HCT116 (cell line): Measurements from ENCODE around the gene KCNN4. TPM values are rescaled to one million over a fixed set of nuclear protein-coding genes. Genes with fewer than 3 reads are reported as not detected.
A peak's percentile ranks its signal among the peaks of the same experiment; 100 is the strongest.

Experiments
- ATAC-seq: fragments of 200-7000 bp; cut with Tn5 transposase; 2 replicates; pipeline ENCODE4 v1.9.1; 2020; ENCODE audit warnings: mild to moderate bottlenecking, moderate library complexity
- BruUV-seq: library from RNA; stranded (reverse); fragments of 400-500 nt; replicated peaks from 2 replicates; lab custom pipeline; 2021; lab: Mats Ljungman, UMichigan
- CTCF ChIA-PET: fragments of 300-600 bp; sonication (Branson Sonifier 250); formaldehyde crosslinking; loops from one replicate; lab custom pipeline; 2021; ENCODE audit warnings: antibody characterized with exemption; lab: Charles Lee
- POLR2A ChIA-PET: fragments of 300-600, 350-600 bp; sonication (Branson Sonifier 250); formaldehyde crosslinking; loops from one replicate; lab custom pipeline; 2021; ENCODE audit warnings: antibody characterized with exemption; lab: Charles Lee
- RAD21 ChIA-PET, 2 experiments: fragments of 300-600 bp; sonication (Branson Sonifier 250); formaldehyde crosslinking; loops; one replicate each; lab custom pipeline; 2023; ENCODE audit warnings: low total read pairs in 2 of 2; ENCODE audit not compliant: uncharacterized antibody in 2 of 2, unreplicated experiment in 2 of 2, low non-redundant PET in 1 of 2; lab: Charles Lee
- DNase-seq: peaks from one replicate; pipeline ENCODE4 v3.0.0-alpha.2; 2010; ENCODE audit warnings: low read depth, low spot score
- H2AFZ ChIP-seq: fragments of 200-600 bp; shearing (Covaris generic), sonication (generic); 2 replicates; pipeline ENCODE4 v1.6.1; 2017; ENCODE audit warnings: low read depth, mixed run types, mixed read lengths, antibody characterized with exemption, low read length; ENCODE audit not compliant: poor library complexity, severe bottlenecking
- H3K27ac ChIP-seq: 2 replicates; pipeline ENCODE4 v1.5.1; 2012; ENCODE audit warnings: low read depth, low read length
- H3K27me3 ChIP-seq: fragments of 200-600 bp; sonication (generic); 2 replicates; pipeline ENCODE4 v1.6.1; 2016; ENCODE audit warnings: mixed run types, low read length, mixed read lengths; ENCODE audit not compliant: insufficient read depth
- H3K36me3 ChIP-seq, 2 experiments: fragments of 200-500 bp in 1 of 2; fragments of 200-600 bp in 1 of 2; sonication (Bioruptor generic) in 1 of 2; sonication (generic) in 1 of 2; 2 replicates each; pipeline versions ENCODE4 v1.5.1 to v1.6.1; 2014 to 2016; ENCODE audit warnings: low read length in 2 of 2, inconsistent platforms in 1 of 2, mixed read lengths in 1 of 2, mixed run types in 1 of 2; ENCODE audit not compliant: insufficient read depth in 2 of 2, control insufficient read depth in 1 of 2
- H3K4me1 ChIP-seq, 2 experiments: fragments of 200-600 bp in 1 of 2; sonication (generic) in 1 of 2; 2 replicates each; pipeline versions ENCODE4 v1.5.1 to v1.6.1; 2012 to 2017; ENCODE audit warnings: low read length in 2 of 2, inconsistent platforms in 1 of 2, mild to moderate bottlenecking in 1 of 2, mixed read lengths in 1 of 2, mixed run types in 1 of 2, moderate library complexity in 1 of 2; ENCODE audit not compliant: insufficient read depth in 2 of 2, control insufficient read depth in 1 of 2
- H3K4me2 ChIP-seq: fragments of 200-600 bp; sonication (generic); 2 replicates; pipeline ENCODE4 v1.6.1; 2017; ENCODE audit warnings: mixed run types, low read length, mixed read lengths
- H3K4me3 ChIP-seq, 2 experiments: fragments of 200-600 bp in 1 of 2; sonication (generic) in 1 of 2; replicated peaks in 1 of 2; 2 replicates each; pipeline ENCODE4 v1.5.1; 2011 to 2016; ENCODE audit warnings: low read length in 2 of 2, control low read depth in 1 of 2, low read depth in 1 of 2, mild to moderate bottlenecking in 1 of 2, mixed read lengths in 1 of 2, mixed run types in 1 of 2
- H3K79me2 ChIP-seq: fragments of 200-600 bp; sonication (generic); 2 replicates; pipeline ENCODE4 v1.6.1; 2017; ENCODE audit warnings: mild to moderate bottlenecking, mixed run types, low read length, moderate library complexity, mixed read lengths; ENCODE audit not compliant: insufficient read depth
- H3K9ac ChIP-seq: fragments of 200-600 bp; sonication (generic); 2 replicates; pipeline ENCODE4 v1.6.1; 2016; ENCODE audit warnings: low read length, mixed read lengths
- H3K9me2 ChIP-seq: fragments of 200-600 bp; sonication (generic), shearing (Covaris generic); 2 replicates; pipeline ENCODE4 v1.6.1; 2017; ENCODE audit warnings: mixed run types, mild to moderate bottlenecking, moderate library complexity; ENCODE audit not compliant: insufficient read depth
- H3K9me3 ChIP-seq, 2 experiments: fragments of 200-500 bp in 1 of 2; fragments of 200-600 bp in 1 of 2; sonication (Bioruptor generic) in 1 of 2; sonication (generic) in 1 of 2; 2 replicates each; pipeline ENCODE4 v1.6.1; 2014 to 2017; ENCODE audit warnings: low read length in 2 of 2, mixed read lengths in 2 of 2, inconsistent platforms in 1 of 2, low read depth in 1 of 2, mild to moderate bottlenecking in 1 of 2, mixed run types in 1 of 2, moderate library complexity in 1 of 2; ENCODE audit not compliant: control insufficient read depth in 1 of 2, insufficient read depth in 1 of 2
- H4K20me1 ChIP-seq: fragments of 200-600 bp; sonication (generic), shearing (Covaris generic); 2 replicates; pipeline ENCODE4 v1.6.1; 2017; ENCODE audit warnings: mixed run types, mild to moderate bottlenecking, moderate library complexity; ENCODE audit not compliant: insufficient read depth
- ATF3 ChIP-seq: IDR thresholded peaks from 2 replicates; pipeline ENCODE4 v1.6.1; 2012
- CBX3 ChIP-seq: IDR thresholded peaks from 2 replicates; pipeline ENCODE4 v1.6.1; 2012; ENCODE audit warnings: low read depth
- CEBPB ChIP-seq: IDR thresholded peaks from 2 replicates; pipeline ENCODE4 v1.6.1; 2012; ENCODE audit warnings: low read depth
- FOSL1 ChIP-seq: IDR thresholded peaks from 2 replicates; pipeline ENCODE4 v1.6.1; 2012; ENCODE audit warnings: low read depth
- POLR2A ChIP-seq: IDR thresholded peaks from 2 replicates; pipeline ENCODE4 v1.7.0; 2011; ENCODE audit warnings: borderline replicate concordance; ENCODE audit not compliant: insufficient read depth, insufficient read length; ENCODE audit errors: extremely low read depth
- SP1 ChIP-seq: IDR thresholded peaks from 2 replicates; pipeline ENCODE4 v1.6.1; 2012; ENCODE audit warnings: low read depth
- SRF ChIP-seq: IDR thresholded peaks from 2 replicates; pipeline ENCODE4 v1.6.1; 2012; ENCODE audit warnings: low read depth
- YY1 ChIP-seq: IDR thresholded peaks from 2 replicates; pipeline ENCODE4 v1.6.1; 2011; ENCODE audit warnings: low read length, low read depth, moderate library complexity, mild to moderate bottlenecking; ENCODE audit not compliant: insufficient replicate concordance; ENCODE audit errors: extremely low read depth
- ZBTB33 ChIP-seq: IDR thresholded peaks from 2 replicates; pipeline ENCODE4 v1.6.1; 2011; ENCODE audit warnings: mild to moderate bottlenecking, low read length, moderate library complexity; ENCODE audit not compliant: insufficient replicate concordance; ENCODE audit errors: extremely low read depth
- ZNF274 ChIP-seq: fragments of 200-500 bp; sonication (Bioruptor generic); IDR thresholded peaks from 2 replicates; pipeline ENCODE4 v1.6.1; 2014; ENCODE audit warnings: mild to moderate bottlenecking, low read depth, low read length, inconsistent platforms
- intact Hi-C: fragments of 100-400 bp; cut with micrococcal nuclease; formaldehyde crosslinking; loops from 2 replicates; pipeline ENCODE4 v1.10.0; 2022
- total RNA-seq: library from RNA; stranded (reverse); gene quantifications from one replicate; pipeline ENCODE4 v1.2.1, GENCODE V29; 2021; ENCODE audit not compliant: unreplicated experiment
- TF ChIP-seq, protein P1 (sequence below), 3 experiments: fragments of 200-600 bp in 1 of 3; sonication (generic) in 1 of 3; IDR thresholded peaks in 2 of 3; conservative IDR thresholded peaks in 1 of 3; 2 replicates each; pipeline ENCODE4 v1.5.1; 2012 to 2017; ENCODE audit warnings: low read depth in 2 of 3, low read length in 2 of 3, antibody characterized with exemption in 1 of 3, borderline replicate concordance in 1 of 3, control low read depth in 1 of 3, mild to moderate bottlenecking in 1 of 3, mixed read lengths in 1 of 3, mixed run types in 1 of 3, moderate library complexity in 1 of 3; ENCODE audit not compliant: insufficient read depth in 1 of 3

The KCNN4 gene
- total RNA-seq, 1 experiment from 2014 or later: 72.9 TPM

GRCh38 chr19:43776286-43776685 is 4.5 kb downstream of the KCNN4 start:
- no peaks in the 10 kb centered on the region for H4K20me1 ChIP-seq
- H3K36me3 ChIP-seq: peaks cover 16 to 37% of the 10 kb centered on the region in 2 experiments; a peak in 3 of 4 replicates
- no peak for ATAC-seq
- ChIA-PET POLR2A (interaction anchor here (0.8 to 3.2 kb wide), 3 partner anchors 11 to 22 kb away, joined by 3 to 14 read pairs (median 3); partner anchors contain the start of gene SMG9), RAD21 (interaction anchor here (1.2 to 1.5 kb wide), 2 partner anchors 10 to 19 kb away, joined by 5 to 12 read pairs; no protein-coding TSS in a partner anchor), CTCF (interaction anchor here (1.2 to 6.4 kb wide), 3 partner anchors 9 to 33 kb away, joined by 4 to 38 read pairs (median 4); no protein-coding TSS in a partner anchor)
- H3K4me1 ChIP-seq: peaks cover 40 to 53% of the 10 kb centered on the region in 2 experiments
- TF ChIP-seq SRF (no peak), CEBPB (no peak), CBX3 (no peak), SP1 (no peak), YY1 (no peak), ZNF274 (no peak), POLR2A (no peak), ZBTB33 (no peak), ATF3 (no peak), FOSL1 (no peak)
- TF ChIP-seq, protein P1, sequence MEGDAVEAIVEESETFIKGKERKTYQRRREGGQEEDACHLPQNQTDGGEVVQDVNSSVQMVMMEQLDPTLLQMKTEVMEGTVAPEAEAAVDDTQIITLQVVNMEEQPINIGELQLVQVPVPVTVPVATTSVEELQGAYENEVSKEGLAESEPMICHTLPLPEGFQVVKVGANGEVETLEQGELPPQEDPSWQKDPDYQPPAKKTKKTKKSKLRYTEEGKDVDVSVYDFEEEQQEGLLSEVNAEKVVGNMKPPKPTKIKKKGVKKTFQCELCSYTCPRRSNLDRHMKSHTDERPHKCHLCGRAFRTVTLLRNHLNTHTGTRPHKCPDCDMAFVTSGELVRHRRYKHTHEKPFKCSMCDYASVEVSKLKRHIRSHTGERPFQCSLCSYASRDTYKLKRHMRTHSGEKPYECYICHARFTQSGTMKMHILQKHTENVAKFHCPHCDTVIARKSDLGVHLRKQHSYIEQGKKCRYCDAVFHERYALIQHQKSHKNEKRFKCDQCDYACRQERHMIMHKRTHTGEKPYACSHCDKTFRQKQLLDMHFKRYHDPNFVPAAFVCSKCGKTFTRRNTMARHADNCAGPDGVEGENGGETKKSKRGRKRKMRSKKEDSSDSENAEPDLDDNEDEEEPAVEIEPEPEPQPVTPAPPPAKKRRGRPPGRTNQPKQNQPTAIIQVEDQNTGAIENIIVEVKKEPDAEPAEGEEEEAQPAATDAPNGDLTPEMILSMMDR (IDR thresholded peaks at IDR 0.05 in 2 of 3, conservative IDR thresholded peaks at IDR 0.05 in 1 of 3; ENCODE audit: borderline replicate concordance in 1 of 3, insufficient read depth in 1 of 3, low read depth in 2 of 3, low read length in 2 of 3): no peak
- no peaks in the 10 kb centered on the region for H3K9me2 ChIP-seq
- H3K9me3 ChIP-seq: no peaks in the 10 kb centered on the region
- intact Hi-C loops: no loop called here
- no peaks in the 10 kb centered on the region for H3K27me3 ChIP-seq
- H3K9ac ChIP-seq: peak overlapping the region; percentile 11; the same call in 1 of the 2 replicates
- no peak overlapping the region for H3K4me3 ChIP-seq
- H3K27ac ChIP-seq: peak overlapping the region; percentile 94
- H3K79me2 ChIP-seq: peaks cover 87% of the 10 kb centered on the region
- H2AFZ ChIP-seq: no peak overlapping the region
- DNase-seq: no peak
- H3K4me2 ChIP-seq: peak overlapping the region; percentile 88; the same call in 1 of the 2 replicates
- no TSS peak for BruUV-seq
